HepG2 (cell line): ENCODE results near the gene SCAMP3. TPM values are rescaled to one million over a fixed set of nuclear protein-coding genes. Genes with fewer than 3 reads are reported as not detected.

Experiments
- HDAC1 ChIP-seq: sonication (generic); formaldehyde crosslinking; IDR thresholded peaks from 2 replicates; pipeline ENCODE4 v1.5.1; 2020; ENCODE audit warnings: mild to moderate bottlenecking, missing genetic modification reagents
- HNRNPUL1 ChIP-seq: fragments of 200-400 bp; formaldehyde crosslinking; IDR thresholded peaks from 2 replicates; pipeline ENCODE4 v1.6.1; 2017; ENCODE audit warnings: low read depth, mild to moderate bottlenecking, low read length, moderate library complexity
- LCORL ChIP-seq, 2 experiments: fragments of 450-650 bp in 1 of 2; sonication (generic) in 1 of 2; formaldehyde crosslinking in 1 of 2; IDR thresholded peaks; 2 replicates each; pipeline versions ENCODE4 v1.5.0 to v1.6.1; 2017 to 2020; ENCODE audit warnings: antibody characterized with exemption in 1 of 2, missing genetic modification reagents in 1 of 2
- NR2F2 ChIP-seq: IDR thresholded peaks from 2 replicates; pipeline ENCODE4 v1.6.1; 2012; ENCODE audit warnings: low read depth, inconsistent platforms, borderline replicate concordance
- POLR2A ChIP-seq, 2 experiments: IDR thresholded peaks; 2 replicates each; pipeline ENCODE4 v1.6.1; 2011; ENCODE audit warnings: low read depth in 2 of 2, low read length in 2 of 2, mild to moderate bottlenecking in 1 of 2, moderate library complexity in 1 of 2; ENCODE audit not compliant: insufficient read depth in 1 of 2
- PRMT3 ChIP-seq: sonication (generic); formaldehyde crosslinking; IDR thresholded peaks from 2 replicates; pipeline ENCODE4 v1.8.1; 2022; ENCODE audit warnings: low read depth, mild to moderate bottlenecking, moderate library complexity, missing genetic modification reagents, borderline replicate concordance
- SP5 ChIP-seq: IDR thresholded peaks from 2 replicates; pipeline ENCODE4 v1.6.1; 2016; ENCODE audit warnings: low read depth, borderline replicate concordance
- STAT5B ChIP-seq: sonication (generic); formaldehyde crosslinking; IDR thresholded peaks from 2 replicates; pipeline ENCODE4 v1.4.0; 2020; ENCODE audit warnings: missing genetic modification reagents
- YEATS2 ChIP-seq: sonication (generic); formaldehyde crosslinking; IDR thresholded peaks from 2 replicates; pipeline ENCODE4 v1.4.0; 2020; ENCODE audit warnings: missing genetic modification reagents, borderline replicate concordance
- ZFP41 ChIP-seq: sonication (generic); formaldehyde crosslinking; IDR thresholded peaks from 2 replicates; pipeline ENCODE4 v1.4.0; 2020; ENCODE audit warnings: mild to moderate bottlenecking, missing genetic modification reagents, borderline replicate concordance
- ZNF550 ChIP-seq: sonication (generic); formaldehyde crosslinking; IDR thresholded peaks from 2 replicates; pipeline ENCODE4 v1.4.0; 2020; ENCODE audit warnings: mild to moderate bottlenecking, missing genetic modification reagents, borderline replicate concordance
- polyA plus RNA-seq, 8 experiments: library from polyadenylated mRNA; depleted of rRNA in 3 of 8; stranded (reverse) in 7 of 8; unstranded in 1 of 8; fragments of >200 nt; fragmentation: Illumina TruSeq in 4 of 8; extraction: Trizol in 4 of 8; gene quantifications; 2 replicates each; pipeline versions ENCODE4 v1.2.1 to v1.2.3, GENCODE V29; 2011 to 2016; ENCODE audit warnings: low read depth in 4 of 8, missing spikeins in 1 of 8, mixed read lengths in 1 of 8; ENCODE audit not compliant: insufficient read depth in 1 of 8
- total RNA-seq, 5 experiments: library from RNA; depleted of rRNA; stranded (reverse); fragments of >200 nt; fragmentation: Illumina TruSeq; extraction: Trizol; gene quantifications; 2 replicates each; pipeline ENCODE4 v1.2.3, GENCODE V29; 2016; ENCODE audit warnings: low read depth in 1 of 5
- TF ChIP-seq, protein P1 (sequence below): sonication (generic); formaldehyde crosslinking; IDR thresholded peaks from 2 replicates; pipeline ENCODE4 v1.4.0; 2020; ENCODE audit warnings: missing genetic modification reagents
- TF ChIP-seq, protein P2 (sequence below): sonication (generic); formaldehyde crosslinking; IDR thresholded peaks from 2 replicates; pipeline ENCODE4 v1.4.0; 2020; ENCODE audit warnings: mild to moderate bottlenecking, missing genetic modification reagents
- TF ChIP-seq, protein P3 (sequence below): sonication (generic); formaldehyde crosslinking; IDR thresholded peaks from 2 replicates; pipeline ENCODE4 v1.4.0; 2020; ENCODE audit warnings: missing genetic modification reagents
- TF ChIP-seq, protein P4 (sequence below): sonication (generic); formaldehyde crosslinking; IDR thresholded peaks from 2 replicates; pipeline ENCODE4 v1.5.0; 2020; ENCODE audit warnings: missing genetic modification reagents
- TF ChIP-seq, protein P5 (sequence below): sonication (generic); formaldehyde crosslinking; IDR thresholded peaks from 2 replicates; pipeline ENCODE4 v1.4.0; 2020; ENCODE audit warnings: missing genetic modification reagents
- TF ChIP-seq, protein P6 (sequence below): sonication (generic); formaldehyde crosslinking; IDR thresholded peaks from 2 replicates; pipeline ENCODE4 v1.4.0; 2020; ENCODE audit warnings: missing genetic modification reagents, borderline replicate concordance

The SCAMP3 gene
- total and polyA plus RNA-seq, 2 of the 13 experiments (the other 11 are each of a cell fraction or from before 2014, with no cell fraction given), result 46.8 to 83.3 TPM

DNA sequence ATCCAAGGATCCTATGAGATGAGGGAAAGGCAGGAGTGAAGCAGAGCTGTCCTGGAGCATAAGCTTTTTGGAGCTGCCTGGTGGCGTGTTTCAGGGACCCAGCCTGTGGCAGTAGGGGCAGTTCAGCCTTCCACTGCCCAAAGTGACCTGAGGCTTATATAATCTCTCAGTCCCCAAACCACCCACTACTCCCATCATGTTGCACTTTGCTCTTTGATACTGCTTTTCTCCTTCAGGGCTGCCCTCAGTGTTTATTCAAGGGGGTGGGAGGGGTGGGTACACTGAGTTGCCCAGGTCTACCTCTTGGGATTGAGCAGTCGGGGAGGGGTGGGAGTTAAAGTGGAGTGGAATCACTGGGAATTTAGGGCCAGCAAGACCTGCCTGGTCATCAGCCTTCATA is 24.4 kb upstream of the SCAMP3 start (continued):
- TF ChIP-seq, protein P1, sequence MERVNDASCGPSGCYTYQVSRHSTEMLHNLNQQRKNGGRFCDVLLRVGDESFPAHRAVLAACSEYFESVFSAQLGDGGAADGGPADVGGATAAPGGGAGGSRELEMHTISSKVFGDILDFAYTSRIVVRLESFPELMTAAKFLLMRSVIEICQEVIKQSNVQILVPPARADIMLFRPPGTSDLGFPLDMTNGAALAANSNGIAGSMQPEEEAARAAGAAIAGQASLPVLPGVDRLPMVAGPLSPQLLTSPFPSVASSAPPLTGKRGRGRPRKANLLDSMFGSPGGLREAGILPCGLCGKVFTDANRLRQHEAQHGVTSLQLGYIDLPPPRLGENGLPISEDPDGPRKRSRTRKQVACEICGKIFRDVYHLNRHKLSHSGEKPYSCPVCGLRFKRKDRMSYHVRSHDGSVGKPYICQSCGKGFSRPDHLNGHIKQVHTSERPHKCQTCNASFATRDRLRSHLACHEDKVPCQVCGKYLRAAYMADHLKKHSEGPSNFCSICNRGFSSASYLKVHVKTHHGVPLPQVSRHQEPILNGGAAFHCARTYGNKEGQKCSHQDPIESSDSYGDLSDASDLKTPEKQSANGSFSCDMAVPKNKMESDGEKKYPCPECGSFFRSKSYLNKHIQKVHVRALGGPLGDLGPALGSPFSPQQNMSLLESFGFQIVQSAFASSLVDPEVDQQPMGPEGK, result peak; percentile 94
- TF ChIP-seq HNRNPUL1 (no peak), PRMT3 (no peak), YEATS2 (CRISPR knock-in tag) (no peak), ZNF550 (CRISPR knock-in tag) (no peak), NR2F2 (peak; percentile 38; the same call in 1 of the 2 replicates), SP5 (CRISPR knock-in tag) (0 out of 2 replicates have a peak, but pooled peaks have one; percentile 36), STAT5B (CRISPR knock-in tag) (no peak), HDAC1 (CRISPR knock-in tag) (peak; percentile 61; the same call in 1 of the 2 replicates), LCORL (IDR thresholded peaks at IDR 0.05) (no peak), LCORL (CRISPR knock-in tag; IDR thresholded peaks at IDR 0.05) (peak; percentile 71), ZFP41 (CRISPR knock-in tag) (no peak), POLR2A (IDR thresholded peaks at IDR 0.05; ENCODE audit: insufficient read depth in 1 of 2, low read depth in 2 of 2, low read length in 2 of 2) (peak in 1 of 2 experiments; percentile 56; a peak in 2 of 4 replicates)
- TF ChIP-seq, protein P2, sequence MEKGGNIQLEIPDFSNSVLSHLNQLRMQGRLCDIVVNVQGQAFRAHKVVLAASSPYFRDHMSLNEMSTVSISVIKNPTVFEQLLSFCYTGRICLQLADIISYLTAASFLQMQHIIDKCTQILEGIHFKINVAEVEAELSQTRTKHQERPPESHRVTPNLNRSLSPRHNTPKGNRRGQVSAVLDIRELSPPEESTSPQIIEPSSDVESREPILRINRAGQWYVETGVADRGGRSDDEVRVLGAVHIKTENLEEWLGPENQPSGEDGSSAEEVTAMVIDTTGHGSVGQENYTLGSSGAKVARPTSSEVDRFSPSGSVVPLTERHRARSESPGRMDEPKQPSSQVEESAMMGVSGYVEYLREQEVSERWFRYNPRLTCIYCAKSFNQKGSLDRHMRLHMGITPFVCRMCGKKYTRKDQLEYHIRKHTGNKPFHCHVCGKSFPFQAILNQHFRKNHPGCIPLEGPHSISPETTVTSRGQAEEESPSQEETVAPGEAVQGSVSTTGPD (CRISPR knock-in tag), result no peak
- TF ChIP-seq, protein P3, sequence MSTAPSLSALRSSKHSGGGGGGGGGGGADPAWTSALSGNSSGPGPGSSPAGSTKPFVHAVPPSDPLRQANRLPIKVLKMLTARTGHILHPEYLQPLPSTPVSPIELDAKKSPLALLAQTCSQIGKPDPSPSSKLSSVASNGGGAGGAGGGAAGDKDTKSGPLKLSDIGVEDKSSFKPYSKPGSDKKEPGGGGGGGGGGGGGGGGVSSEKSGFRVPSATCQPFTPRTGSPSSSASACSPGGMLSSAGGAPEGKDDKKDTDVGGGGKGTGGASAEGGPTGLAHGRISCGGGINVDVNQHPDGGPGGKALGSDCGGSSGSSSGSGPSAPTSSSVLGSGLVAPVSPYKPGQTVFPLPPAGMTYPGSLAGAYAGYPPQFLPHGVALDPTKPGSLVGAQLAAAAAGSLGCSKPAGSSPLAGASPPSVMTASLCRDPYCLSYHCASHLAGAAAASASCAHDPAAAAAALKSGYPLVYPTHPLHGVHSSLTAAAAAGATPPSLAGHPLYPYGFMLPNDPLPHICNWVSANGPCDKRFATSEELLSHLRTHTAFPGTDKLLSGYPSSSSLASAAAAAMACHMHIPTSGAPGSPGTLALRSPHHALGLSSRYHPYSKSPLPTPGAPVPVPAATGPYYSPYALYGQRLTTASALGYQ, result no peak
- TF ChIP-seq, protein P4, sequence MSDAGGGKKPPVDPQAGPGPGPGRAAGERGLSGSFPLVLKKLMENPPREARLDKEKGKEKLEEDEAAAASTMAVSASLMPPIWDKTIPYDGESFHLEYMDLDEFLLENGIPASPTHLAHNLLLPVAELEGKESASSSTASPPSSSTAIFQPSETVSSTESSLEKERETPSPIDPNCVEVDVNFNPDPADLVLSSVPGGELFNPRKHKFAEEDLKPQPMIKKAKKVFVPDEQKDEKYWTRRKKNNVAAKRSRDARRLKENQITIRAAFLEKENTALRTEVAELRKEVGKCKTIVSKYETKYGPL (CRISPR knock-in tag), result peak; percentile 86
- TF ChIP-seq, protein P5, sequence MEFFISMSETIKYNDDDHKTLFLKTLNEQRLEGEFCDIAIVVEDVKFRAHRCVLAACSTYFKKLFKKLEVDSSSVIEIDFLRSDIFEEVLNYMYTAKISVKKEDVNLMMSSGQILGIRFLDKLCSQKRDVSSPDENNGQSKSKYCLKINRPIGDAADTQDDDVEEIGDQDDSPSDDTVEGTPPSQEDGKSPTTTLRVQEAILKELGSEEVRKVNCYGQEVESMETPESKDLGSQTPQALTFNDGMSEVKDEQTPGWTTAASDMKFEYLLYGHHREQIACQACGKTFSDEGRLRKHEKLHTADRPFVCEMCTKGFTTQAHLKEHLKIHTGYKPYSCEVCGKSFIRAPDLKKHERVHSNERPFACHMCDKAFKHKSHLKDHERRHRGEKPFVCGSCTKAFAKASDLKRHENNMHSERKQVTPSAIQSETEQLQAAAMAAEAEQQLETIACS, result no peak
- TF ChIP-seq, protein P6, sequence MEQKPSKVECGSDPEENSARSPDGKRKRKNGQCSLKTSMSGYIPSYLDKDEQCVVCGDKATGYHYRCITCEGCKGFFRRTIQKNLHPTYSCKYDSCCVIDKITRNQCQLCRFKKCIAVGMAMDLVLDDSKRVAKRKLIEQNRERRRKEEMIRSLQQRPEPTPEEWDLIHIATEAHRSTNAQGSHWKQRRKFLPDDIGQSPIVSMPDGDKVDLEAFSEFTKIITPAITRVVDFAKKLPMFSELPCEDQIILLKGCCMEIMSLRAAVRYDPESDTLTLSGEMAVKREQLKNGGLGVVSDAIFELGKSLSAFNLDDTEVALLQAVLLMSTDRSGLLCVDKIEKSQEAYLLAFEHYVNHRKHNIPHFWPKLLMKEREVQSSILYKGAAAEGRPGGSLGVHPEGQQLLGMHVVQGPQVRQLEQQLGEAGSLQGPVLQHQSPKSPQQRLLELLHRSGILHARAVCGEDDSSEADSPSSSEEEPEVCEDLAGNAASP (CRISPR knock-in tag), result peak; percentile 87; the same call in 1 of the 2 replicates
